CD4-positive, alpha-beta T cell (primary cell): ENCODE data around the gene AGTPBP1. TPM values are rescaled to one million over a fixed set of nuclear protein-coding genes. Genes with fewer than 3 reads are reported as not detected.
"Not testable (repeated sequence)": the region's sequence is repeated elsewhere in the genome, so short reads cannot be mapped to it uniquely, and the experiment has no call there.

ENCODE experiments used
- ATAC-seq: fragments of 200-7000 bp; cut with Tn5 transposase; one replicate; pipeline ENCODE4 v1.10.0; 2022; ENCODE audit warnings: mild to moderate bottlenecking; ENCODE audit not compliant: poor library complexity
- CTCF ChIA-PET: fragments of 350-600 bp; sonication (Branson Sonifier 250); formaldehyde crosslinking; loops from one replicate; lab custom pipeline; 2021; ENCODE audit warnings: antibody characterized with exemption, inconsistent platforms; lab: Charles Lee
- POLR2A ChIA-PET: fragments of 350-600 bp; sonication (Branson Sonifier 250); formaldehyde crosslinking; loops from one replicate; lab custom pipeline; 2021; ENCODE audit warnings: antibody characterized with exemption, inconsistent platforms; lab: Charles Lee
- DNase-seq, 14 experiments: peaks; one replicate each; pipeline ENCODE4 v3.0.0-alpha.2; 2013 to 2020; ENCODE audit warnings: mixed read lengths in 2 of 14
- H3K27ac ChIP-seq, 2 donors: one replicate each; pipeline versions ENCODE4 v1.5.1 to v1.7.0; 2013; ENCODE audit warnings: low read length in 2 of 2, low read depth in 1 of 2, mild to moderate bottlenecking in 1 of 2
- H3K27me3 ChIP-seq, 2 experiments: 1 replicate in 1 of 2; 2 replicates in 1 of 2; pipeline versions ENCODE4 v1.6.1 to v1.7.0; 2013; ENCODE audit warnings: low read length in 2 of 2, control low read depth in 1 of 2, mild to moderate bottlenecking in 1 of 2, moderate library complexity in 1 of 2; ENCODE audit not compliant: insufficient read depth in 2 of 2, control insufficient read depth in 1 of 2
- H3K36me3 ChIP-seq: one replicate; pipeline ENCODE4 v1.6.1; 2013; ENCODE audit warnings: low read length, control low read depth; ENCODE audit not compliant: insufficient read depth
- H3K4me1 ChIP-seq: one replicate; pipeline ENCODE4 v1.6.1; 2013; ENCODE audit warnings: low read length, control low read depth; ENCODE audit not compliant: insufficient read depth
- H3K4me3 ChIP-seq: one replicate; pipeline ENCODE4 v1.5.1; 2013; ENCODE audit warnings: mild to moderate bottlenecking, low read length, moderate library complexity
- H3K9me3 ChIP-seq, 2 experiments: 1 replicate in 1 of 2; 2 replicates in 1 of 2; pipeline versions ENCODE4 v1.6.1 to v1.7.0; 2013; ENCODE audit warnings: low read length in 2 of 2, mild to moderate bottlenecking in 2 of 2, control low read depth in 1 of 2, moderate library complexity in 1 of 2; ENCODE audit not compliant: control insufficient read depth in 1 of 2, insufficient read depth in 1 of 2
- H3K27ac Mint-ChIP-seq: one replicate; pipeline ENCODE4 v1.8.0; 2020; ENCODE audit warnings: mixed read lengths
- H3K27me3 Mint-ChIP-seq: one replicate; pipeline ENCODE4 v1.8.0; 2021; ENCODE audit warnings: mixed read lengths
- H3K36me3 Mint-ChIP-seq: one replicate; pipeline ENCODE4 v1.8.0; 2021; ENCODE audit warnings: low read depth, mixed read lengths
- H3K4me1 Mint-ChIP-seq: one replicate; pipeline ENCODE4 v1.8.0; 2021; ENCODE audit warnings: low read depth, mixed read lengths
- H3K4me3 Mint-ChIP-seq: one replicate; pipeline ENCODE4 v1.8.0; 2020; ENCODE audit warnings: mild to moderate bottlenecking, mixed read lengths
- H3K9me3 Mint-ChIP-seq: one replicate; pipeline ENCODE4 v1.8.0; 2020; ENCODE audit warnings: mixed read lengths
- CTCF ChIP-seq: fragments of 200-600 bp; IDR thresholded peaks from one replicate; pipeline ENCODE4 v1.8.0; 2022; ENCODE audit warnings: antibody characterized with exemption, mild to moderate bottlenecking
- intact Hi-C, 2 experiments: fragments of 100-400 bp; cut with DNase I in 1 of 2; cut with micrococcal nuclease in 1 of 2; formaldehyde crosslinking; loops; one replicate each; pipeline versions ENCODE4 v1.15.1 to v1.9.0; 2023 to 2025; cut with DNase I, micrococcal nuclease
- total RNA-seq, 174 experiments: library from RNA in 2 of 174; stranded (reverse) in 2 of 174; gene quantifications; one replicate each; pipeline ENCODE4 v1.2.3 and lab custom pipeline; 2021 to 2026

The AGTPBP1 gene
- total RNA-seq, 2 experiments from 2014 or later, result 52.0 to 55.2 TPM

- Histone ChIP-seq H3K9me3 (no peaks in the 10 kb centered on the region), H3K4me3 (no peak overlapping the region), H3K27ac (no peak overlapping the region), H3K36me3 (no peaks in the 10 kb centered on the region), H3K4me1 (no peaks in the 10 kb centered on the region), H3K27me3 (no peaks in the 10 kb centered on the region)
- DNase-seq (no peak), ATAC-seq (no peak)
- Mint-ChIP-seq H3K27ac (no peak overlapping the region), H3K4me1 (no peaks in the 10 kb centered on the region), H3K4me3 (no peak overlapping the region), H3K9me3 (no peaks in the 10 kb centered on the region), H3K27me3 (no peaks in the 10 kb centered on the region), H3K36me3 (peaks cover 35% of the 10 kb centered on the region)
- CTCF ChIA-PET, result no interaction called here
- POLR2A ChIA-PET, result interaction anchor here (0.6 kb wide), 1 partner anchor 276 kb away, joined by 4 read pairs; no protein-coding TSS in a partner anchor
- TF ChIP-seq CTCF, result no peak
- intact Hi-C loops, result no loop called here
These were observed 164.3 kb downstream of the AGTPBP1 start for GRCh38 chr9:85577353-85577952.

GRCh38 chr9:85575868-85576267 is 165.9 kb downstream of the AGTPBP1 start:
- intact Hi-C loops, result no loop called here
- H3K27ac ChIP-seq, result no peak overlapping the region
- DNase-seq (no peak), ATAC-seq (no peak)
- Mint-ChIP-seq H3K27me3 (no peaks in the 10 kb centered on the region), H3K4me1 (no peaks in the 10 kb centered on the region), H3K4me3 (no peak overlapping the region), H3K9me3 (no peaks in the 10 kb centered on the region), H3K36me3 (peaks cover 49% of the 10 kb centered on the region), H3K27ac (no peak overlapping the region)
- no peaks in the 10 kb centered on the region for H3K36me3 ChIP-seq
- CTCF ChIA-PET, result interaction anchor here (1.0 kb wide), 1 partner anchor 9 kb away, joined by 3 read pairs; no protein-coding TSS in a partner anchor
- H3K27me3 ChIP-seq, result no peaks in the 10 kb centered on the region
- H3K4me3 ChIP-seq, result no peak overlapping the region
- no peaks in the 10 kb centered on the region for H3K9me3 ChIP-seq
- H3K4me1 ChIP-seq, result no peaks in the 10 kb centered on the region
- POLR2A ChIA-PET, result no interaction called here
- no peak for TF ChIP-seq CTCF

GRCh38 chr9:85573546-85573945 is 168.2 kb downstream of the AGTPBP1 start:
- ATAC-seq, result not testable (repeated sequence)

GRCh38 chr9:85572917-85573316 is 168.8 kb downstream of the AGTPBP1 start:
- H3K27me3 ChIP-seq, POLR2A ChIA-PET, H3K4me3 ChIP-seq, H3K4me1 ChIP-seq, ATAC-seq, intact Hi-C loops, H3K4me3 Mint-ChIP-seq, CTCF ChIA-PET, H3K9me3 Mint-ChIP-seq, H3K9me3 ChIP-seq, H3K27ac Mint-ChIP-seq, H3K27ac ChIP-seq, H3K4me1 Mint-ChIP-seq, H3K36me3 ChIP-seq, H3K27me3 Mint-ChIP-seq, DNase-seq: not testable (repeated sequence)
- peaks cover 69% of the 10 kb centered on the region for H3K36me3 Mint-ChIP-seq

More at GRCh38 chr9:85573546-85573945, 168.2 kb downstream of the AGTPBP1 start:
- H3K4me3 ChIP-seq, H3K4me1 Mint-ChIP-seq, H3K27me3 ChIP-seq, H3K4me3 Mint-ChIP-seq, POLR2A ChIA-PET, H3K27me3 Mint-ChIP-seq, H3K27ac ChIP-seq, CTCF ChIA-PET, DNase-seq, H3K4me1 ChIP-seq, H3K9me3 ChIP-seq, H3K36me3 ChIP-seq, intact Hi-C loops, H3K27ac Mint-ChIP-seq, H3K9me3 Mint-ChIP-seq: not testable (repeated sequence)
- H3K36me3 Mint-ChIP-seq, result peaks cover 62% of the 10 kb centered on the region
